H9 (cell line): ENCODE measurements around the gene DGCR2. TPM values are rescaled to one million over a fixed set of nuclear protein-coding genes. Genes with fewer than 3 reads are reported as not detected.

ENCODE experiments used
- DNase-seq: peaks from one replicate; pipeline ENCODE4 v3.0.0-alpha.2; 2017
- H2AFZ ChIP-seq: one replicate; pipeline ENCODE4 v1.6.1; 2013; ENCODE audit warnings: mild to moderate bottlenecking, low read length, control low read depth, moderate library complexity
- H2AK5ac ChIP-seq: 2 replicates; pipeline ENCODE4 v1.6.1; 2013; ENCODE audit warnings: low read length, control low read depth, mixed read lengths; ENCODE audit not compliant: insufficient read length
- H2BK120ac ChIP-seq: one replicate; pipeline ENCODE4 v1.6.1; 2013; ENCODE audit warnings: low read depth, mild to moderate bottlenecking, low read length, control low read depth, inconsistent platforms; ENCODE audit not compliant: poor library complexity, severe bottlenecking
- H2BK12ac ChIP-seq: 2 replicates; pipeline ENCODE4 v1.6.1; 2013; ENCODE audit warnings: low read length, control low read depth, mixed read lengths, low read depth; ENCODE audit not compliant: insufficient read length
- H2BK15ac ChIP-seq: 2 replicates; pipeline ENCODE4 v1.6.1; 2013; ENCODE audit warnings: low read depth, low read length, control low read depth
- H2BK20ac ChIP-seq: one replicate; pipeline ENCODE4 v1.6.1; 2013; ENCODE audit warnings: low read depth, mild to moderate bottlenecking, low read length, control low read depth, inconsistent platforms; ENCODE audit not compliant: poor library complexity, severe bottlenecking
- H2BK5ac ChIP-seq: 2 replicates; pipeline ENCODE4 v1.6.1; 2013; ENCODE audit warnings: low read length, control low read depth, mixed read lengths; ENCODE audit not compliant: insufficient read length
- H3K14ac ChIP-seq: 2 replicates; pipeline ENCODE4 v1.6.1; 2013; ENCODE audit warnings: low read length, control low read depth; ENCODE audit not compliant: insufficient read depth
- H3K18ac ChIP-seq: 2 replicates; pipeline ENCODE4 v1.6.1; 2013; ENCODE audit warnings: low read depth, mild to moderate bottlenecking, mixed read lengths, low read length, control low read depth; ENCODE audit not compliant: insufficient read length
- H3K23ac ChIP-seq: 2 replicates; pipeline ENCODE4 v1.6.1; 2013; ENCODE audit warnings: low read length, control low read depth, mixed read lengths, low read depth; ENCODE audit not compliant: insufficient read length
- H3K23me2 ChIP-seq: 2 replicates; pipeline ENCODE4 v1.6.1; 2013; ENCODE audit warnings: low read depth, mild to moderate bottlenecking, mixed read lengths, low read length, control low read depth; ENCODE audit not compliant: insufficient read length, poor library complexity, severe bottlenecking
- H3K27ac ChIP-seq: 2 replicates; pipeline ENCODE4 v1.5.1; 2013; ENCODE audit warnings: low read length, control low read depth, mixed read lengths, low read depth; ENCODE audit not compliant: insufficient read length
- H3K27me3 ChIP-seq: 2 replicates; pipeline ENCODE4 v1.6.1; 2013; ENCODE audit warnings: low read length, control low read depth, inconsistent platforms; ENCODE audit not compliant: insufficient read depth
- H3K4ac ChIP-seq: 2 replicates; pipeline ENCODE4 v1.6.1; 2013; ENCODE audit warnings: low read depth, mild to moderate bottlenecking, control low read depth, inconsistent platforms, low read length, moderate library complexity
- H3K4me1 ChIP-seq: 2 replicates; pipeline ENCODE4 v1.6.1; 2013; ENCODE audit warnings: low read length, control low read depth, inconsistent platforms; ENCODE audit not compliant: insufficient read depth
- H3K4me2 ChIP-seq: 2 replicates; pipeline ENCODE4 v1.6.1; 2013; ENCODE audit warnings: low read length, control low read depth, mixed read lengths; ENCODE audit not compliant: insufficient read length, insufficient read depth
- H3K56ac ChIP-seq: 2 replicates; pipeline ENCODE4 v1.6.1; 2013; ENCODE audit warnings: low read depth, mild to moderate bottlenecking, mixed read lengths, low read length, control low read depth; ENCODE audit not compliant: insufficient read length
- H3K79me1 ChIP-seq: 2 replicates; pipeline ENCODE4 v1.6.1; 2013; ENCODE audit warnings: low read depth, mild to moderate bottlenecking, moderate library complexity, low read length, control low read depth, inconsistent platforms; ENCODE audit not compliant: insufficient read depth, poor library complexity, severe bottlenecking
- H3K79me2 ChIP-seq: 2 replicates; pipeline ENCODE4 v1.6.1; 2013; ENCODE audit warnings: low read length, control low read depth, inconsistent platforms; ENCODE audit not compliant: insufficient read depth
- H3K9ac ChIP-seq: 2 replicates; pipeline ENCODE4 v1.6.1; 2013; ENCODE audit warnings: low read length, control low read depth, mixed read lengths; ENCODE audit not compliant: insufficient read length; ENCODE audit errors: extremely low read depth
- H3K9me3 ChIP-seq: one replicate; pipeline ENCODE4 v1.6.1; 2013; ENCODE audit warnings: low read depth, low read length, inconsistent platforms; ENCODE audit not compliant: control insufficient read depth
- H3T11ph ChIP-seq: one replicate; pipeline ENCODE4 v1.6.1; 2013; ENCODE audit warnings: mild to moderate bottlenecking, low read length, control low read depth, inconsistent platforms
- H4K20me1 ChIP-seq: one replicate; pipeline ENCODE4 v1.6.1; 2013; ENCODE audit not compliant: control insufficient read depth, insufficient read length, insufficient read depth
- H4K5ac ChIP-seq: 2 replicates; pipeline ENCODE4 v1.6.1; 2013; ENCODE audit warnings: low read depth, mild to moderate bottlenecking, mixed read lengths, low read length, control low read depth; ENCODE audit not compliant: insufficient read length
- H4K8ac ChIP-seq: replicated peaks from 2 replicates; pipeline ENCODE4 v1.6.1; 2013; ENCODE audit warnings: low read length, control low read depth, mixed read lengths, low read depth; ENCODE audit not compliant: insufficient read length
- H4K91ac ChIP-seq: 2 replicates; pipeline ENCODE4 v1.6.1; 2013; ENCODE audit warnings: low read depth, mild to moderate bottlenecking, moderate library complexity, mixed read lengths, low read length, control low read depth; ENCODE audit not compliant: insufficient read length
- H3K27ac Mint-ChIP-seq, 3 experiments: 2 replicates in 2 of 3; 3 replicates in 1 of 3; pipeline ENCODE4 v1.8.0; 2020 to 2021; ENCODE audit warnings: mixed read lengths in 3 of 3, mild to moderate bottlenecking in 1 of 3, moderate library complexity in 1 of 3
- H3K27me3 Mint-ChIP-seq: 2 replicates; pipeline ENCODE4 v1.8.0; 2021; ENCODE audit warnings: low read depth, mild to moderate bottlenecking, moderate library complexity, mixed read lengths
- H3K36me3 Mint-ChIP-seq, 3 experiments: 2 replicates in 2 of 3; 3 replicates in 1 of 3; pipeline ENCODE4 v1.8.0; 2020 to 2021; ENCODE audit warnings: low read depth in 3 of 3, mixed read lengths in 3 of 3; ENCODE audit not compliant: insufficient read depth in 1 of 3
- H3K4me1 Mint-ChIP-seq, 2 experiments: 2 replicates each; pipeline ENCODE4 v1.8.0; 2020; ENCODE audit warnings: mixed read lengths in 2 of 2
- H3K4me3 Mint-ChIP-seq, 2 experiments: 2 replicates in 1 of 2; 3 replicates in 1 of 2; pipeline ENCODE4 v1.8.0; 2020 to 2021; ENCODE audit warnings: mild to moderate bottlenecking in 2 of 2, mixed read lengths in 2 of 2, moderate library complexity in 1 of 2
- H3K9me3 Mint-ChIP-seq, 2 experiments: 2 replicates in 1 of 2; 3 replicates in 1 of 2; pipeline ENCODE4 v1.8.0; 2020; ENCODE audit warnings: mild to moderate bottlenecking in 2 of 2, mixed read lengths in 2 of 2, moderate library complexity in 1 of 2
- WGBS: extraction: QIAGEN DNeasy Blood & Tissue Kit; methylation state at CpG from one replicate; pipeline ENCODE4 v1.1.7; 2013; ENCODE audit warnings: missing lambda C conversion rate, low lambda C conversion rate, mixed read lengths; ENCODE audit not compliant: insufficient read length; ENCODE audit errors: extremely low coverage; 5-methylcytosine and 5-hydroxymethylcytosine counted together
- total RNA-seq: library from RNA; stranded (reverse); gene quantifications from 2 replicates; pipeline ENCODE4 v1.2.1, GENCODE V29; 2021
- TF ChIP-seq, protein P1 (sequence below): fragments of 200-600 bp; sonication (generic); conservative IDR thresholded peaks from 3 replicates; pipeline ENCODE4 v1.8.0; 2021; ENCODE audit warnings: antibody characterized with exemption, mild to moderate bottlenecking

The DGCR2 gene
- total RNA-seq, 1 experiment from 2014 or later, result 47.2 TPM

DNA sequence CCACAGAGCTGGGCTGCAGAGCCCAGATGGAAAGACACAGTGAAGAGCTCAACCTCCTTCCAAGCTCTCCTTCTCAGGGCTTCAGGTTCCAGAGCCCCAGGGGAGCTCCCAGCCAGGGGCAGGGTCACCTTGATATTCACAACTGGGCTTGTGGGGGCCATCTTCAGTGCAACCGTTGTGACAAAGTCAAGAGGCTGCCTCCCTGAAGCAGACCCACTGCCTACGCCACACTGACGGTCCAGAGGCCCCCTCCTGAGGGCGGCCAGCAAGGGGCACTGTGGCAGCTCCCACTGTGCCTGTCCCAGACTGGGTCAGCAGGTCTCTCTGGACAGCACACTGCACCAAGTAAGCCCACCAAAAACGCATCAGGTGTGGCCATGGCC is 84.1 kb downstream of the DGCR2 start:
- DNase-seq, result peak; percentile 19
- Mint-ChIP-seq H3K4me3 (no peak overlapping the region), H3K4me1 (peaks cover 4 to 11% of the 10 kb centered on the region in 2 experiments), H3K36me3 (peaks cover 7 to 35% (median 28%) of the 10 kb centered on the region in 3 experiments; a peak in 6 of 7 replicates), H3K27ac (no peak overlapping the region), H3K27me3 (no peaks in the 10 kb centered on the region; the same call in 1 of the 2 replicates), H3K9me3 (no peaks in the 10 kb centered on the region)
- Histone ChIP-seq H3K23ac (no peak overlapping the region), H2BK12ac (no peak overlapping the region), H2BK15ac (no peak overlapping the region), H2BK20ac (no peak overlapping the region), H3K79me2 (no peaks in the 10 kb centered on the region), H4K20me1 (no peaks in the 10 kb centered on the region), H2AK5ac (no peak overlapping the region), H4K8ac (no peak overlapping the region), H3K14ac (no peak overlapping the region), H3K4me2 (no peak overlapping the region), H2BK120ac (no peak overlapping the region), H4K5ac (no peak overlapping the region), H3K9me3 (no peaks in the 10 kb centered on the region), H3K27ac (no peak overlapping the region), H3K79me1 (no peaks in the 10 kb centered on the region), H3K27me3 (no peaks in the 10 kb centered on the region), H3T11ph (no peak overlapping the region), H2BK5ac (no peak overlapping the region), H4K91ac (no peak overlapping the region), H3K18ac (no peak overlapping the region), H2AFZ (no peak overlapping the region), H3K4ac (no peak overlapping the region), H3K9ac (no peak overlapping the region), H3K4me1 (no peaks in the 10 kb centered on the region), H3K56ac (no peak overlapping the region), H3K23me2 (no peaks in the 10 kb centered on the region)
- TF ChIP-seq, protein P1, sequence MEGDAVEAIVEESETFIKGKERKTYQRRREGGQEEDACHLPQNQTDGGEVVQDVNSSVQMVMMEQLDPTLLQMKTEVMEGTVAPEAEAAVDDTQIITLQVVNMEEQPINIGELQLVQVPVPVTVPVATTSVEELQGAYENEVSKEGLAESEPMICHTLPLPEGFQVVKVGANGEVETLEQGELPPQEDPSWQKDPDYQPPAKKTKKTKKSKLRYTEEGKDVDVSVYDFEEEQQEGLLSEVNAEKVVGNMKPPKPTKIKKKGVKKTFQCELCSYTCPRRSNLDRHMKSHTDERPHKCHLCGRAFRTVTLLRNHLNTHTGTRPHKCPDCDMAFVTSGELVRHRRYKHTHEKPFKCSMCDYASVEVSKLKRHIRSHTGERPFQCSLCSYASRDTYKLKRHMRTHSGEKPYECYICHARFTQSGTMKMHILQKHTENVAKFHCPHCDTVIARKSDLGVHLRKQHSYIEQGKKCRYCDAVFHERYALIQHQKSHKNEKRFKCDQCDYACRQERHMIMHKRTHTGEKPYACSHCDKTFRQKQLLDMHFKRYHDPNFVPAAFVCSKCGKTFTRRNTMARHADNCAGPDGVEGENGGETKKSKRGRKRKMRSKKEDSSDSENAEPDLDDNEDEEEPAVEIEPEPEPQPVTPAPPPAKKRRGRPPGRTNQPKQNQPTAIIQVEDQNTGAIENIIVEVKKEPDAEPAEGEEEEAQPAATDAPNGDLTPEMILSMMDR, result no peak
- no CpG with 5 or more reads among the region's 5 CpGs for WGBS
